GM12878 (cell line): Measurements from ENCODE around the gene ADAM15. TPM values are rescaled to one million over a fixed set of nuclear protein-coding genes. Genes with fewer than 3 reads are reported as not detected.

Experiments
- ATAC-seq: fragments of 200-7000 bp; cut with Tn5 transposase; 3 replicates; pipeline ENCODE4 v1.9.1; 2020; ENCODE audit warnings: mild to moderate bottlenecking, moderate library complexity
- BruUV-seq: library from RNA; stranded (reverse); fragments of 400-500 nt; replicated peaks from 2 replicates; lab custom pipeline; 2021; lab: Mats Ljungman, UMichigan
- CTCF ChIA-PET: fragments of 300-600 bp; sonication (Branson Sonifier 250); formaldehyde crosslinking; extraction: SDS; loops from one replicate; lab custom pipeline; 2021; ENCODE audit warnings: inconsistent platforms; lab: Yijun Ruan, JAX
- POLR2A ChIA-PET: fragments of 350-600 bp; formaldehyde crosslinking; extraction: SDS; loops from one replicate; lab custom pipeline; 2021; ENCODE audit warnings: inconsistent platforms; lab: Charles Lee
- RAD21 ChIA-PET: fragments of 300-600 bp; sonication (Branson Sonifier 250); formaldehyde crosslinking; loops from one replicate; lab custom pipeline; 2023; ENCODE audit warnings: antibody characterized with exemption; ENCODE audit not compliant: unreplicated experiment; lab: Charles Lee
- SMC1A ChIA-PET: fragments of 300-600 bp; sonication (Branson Sonifier 250); formaldehyde crosslinking; loops from one replicate; lab custom pipeline; 2023; ENCODE audit not compliant: unreplicated experiment, uncharacterized antibody; lab: Charles Lee
- DNase-seq: peaks from one replicate; pipeline ENCODE4 v3.0.0-alpha.2; 2011; ENCODE audit warnings: low read depth, low spot score
- FAIRE-seq: peaks from 3 replicates; lab custom pipeline; 2011; peaks lifted over from hg19 to GRCh38; lab: Jason Lieb, UNC
- H2AFZ ChIP-seq: 2 replicates; pipeline ENCODE4 v1.6.0; 2011; ENCODE audit warnings: low read depth, low read length, control low read depth; ENCODE audit not compliant: control insufficient read depth
- H3K27ac ChIP-seq: 2 replicates; pipeline ENCODE4 v1.5.1; 2011; ENCODE audit warnings: control low read depth; ENCODE audit not compliant: control insufficient read depth, insufficient read depth
- H3K27me3 ChIP-seq, 2 experiments: replicated peaks in 1 of 2; 2 replicates each; pipeline versions ENCODE4 v1.6.0 to v1.6.1; 2011; ENCODE audit warnings: low read length in 1 of 2; ENCODE audit not compliant: control insufficient read depth in 2 of 2, insufficient read depth in 2 of 2
- H3K36me3 ChIP-seq, 2 experiments: 2 replicates each; pipeline ENCODE4 v1.5.1; 2011; ENCODE audit warnings: low read length in 1 of 2; ENCODE audit not compliant: control insufficient read depth in 2 of 2, insufficient read depth in 2 of 2
- H3K4me1 ChIP-seq: 2 replicates; pipeline ENCODE4 v1.6.1; 2011; ENCODE audit warnings: mild to moderate bottlenecking, low read length, moderate library complexity, mixed read lengths; ENCODE audit not compliant: control insufficient read depth, insufficient read depth
- H3K4me2 ChIP-seq: 2 replicates; pipeline ENCODE4 v1.6.0; 2011; ENCODE audit warnings: control low read depth; ENCODE audit not compliant: control insufficient read depth, insufficient read depth
- H3K4me3 ChIP-seq: fragments of 200-600 bp; sonication (generic); 2 replicates; pipeline ENCODE4 v1.5.1; 2016
- H3K79me2 ChIP-seq: 2 replicates; pipeline ENCODE4 v1.6.0; 2011; ENCODE audit warnings: low read length; ENCODE audit not compliant: control insufficient read depth, insufficient read depth
- H3K9ac ChIP-seq: 2 replicates; pipeline ENCODE4 v1.8.0; 2011; ENCODE audit warnings: low read length, control low read depth, mixed read lengths; ENCODE audit not compliant: control insufficient read depth, insufficient read depth
- H3K9me3 ChIP-seq: replicated peaks from 3 replicates; pipeline ENCODE4 v1.5.1; 2011; ENCODE audit warnings: mild to moderate bottlenecking, low read length; ENCODE audit not compliant: control insufficient read depth, insufficient read depth
- H4K20me1 ChIP-seq: 2 replicates; pipeline ENCODE4 v1.6.0; 2011; ENCODE audit not compliant: control insufficient read depth, insufficient read depth
- BHLHE40 ChIP-seq, 2 experiments: fragments of 450-650 bp in 1 of 2; IDR thresholded peaks; 2 replicates each; pipeline ENCODE4 v1.6.1; 2011 to 2017; ENCODE audit warnings: low read depth in 2 of 2, borderline replicate concordance in 1 of 2, improper control_type of control experiment in 1 of 2, low read length in 1 of 2, mild to moderate bottlenecking in 1 of 2
- EGR1 ChIP-seq, 2 experiments: IDR thresholded peaks; 1 replicate in 1 of 2; 2 replicates in 1 of 2; pipeline ENCODE4 v1.6.1; 2011 to 2012; ENCODE audit warnings: low read depth in 2 of 2, low read length in 2 of 2, borderline replicate concordance in 1 of 2, mild to moderate bottlenecking in 1 of 2, moderate library complexity in 1 of 2
- IKZF1 ChIP-seq: fragments of 450-650 bp; conservative IDR thresholded peaks from 2 replicates; pipeline ENCODE4 v1.6.1; 2017; ENCODE audit warnings: antibody characterized with exemption, mild to moderate bottlenecking
- LARP7 ChIP-seq: fragments of 450-650 bp; IDR thresholded peaks from 2 replicates; pipeline ENCODE4 v1.6.1; 2017; ENCODE audit warnings: mild to moderate bottlenecking
- MAX ChIP-seq: IDR thresholded peaks from 2 replicates; pipeline ENCODE4 v1.6.1; 2012; ENCODE audit warnings: low read depth, low read length, improper control_type of control experiment
- MTA3 ChIP-seq: IDR thresholded peaks from 2 replicates; pipeline ENCODE4 v1.6.1; 2012; ENCODE audit warnings: low read length, inconsistent platforms, borderline replicate concordance
- MXI1 ChIP-seq: fragments of 150-350 bp; IDR thresholded peaks from 2 replicates; pipeline ENCODE4 v1.6.1; 2011; ENCODE audit warnings: low read depth, mild to moderate bottlenecking, inconsistent platforms, low read length, improper control_type of control experiment
- NRF1 ChIP-seq: conservative IDR thresholded peaks from 2 replicates; pipeline ENCODE4 v1.6.1; 2011; ENCODE audit warnings: mild to moderate bottlenecking, low read depth, low read length, improper control_type of control experiment
- ZNF24 ChIP-seq: fragments of 450-650 bp; IDR thresholded peaks from 2 replicates; pipeline ENCODE4 v1.6.1; 2017; ENCODE audit warnings: antibody characterized with exemption, mild to moderate bottlenecking
- WGBS: methylation state at CpG from one replicate; pipeline ENCODE4 v1.1.6; 2016; ENCODE audit warnings: low lambda C conversion rate; ENCODE audit not compliant: insufficient replicate concordance, insufficient coverage; ENCODE audit errors: missing lambda C conversion rate; 5-methylcytosine and 5-hydroxymethylcytosine counted together
- in situ Hi-C: fragments of 300-500 bp; cut with MboI; formaldehyde crosslinking; loops from 9 replicates; pipeline ENCODE4 v1.14.3; 2018; ENCODE audit warnings: mixed read lengths
- intact Hi-C: fragments of 100-400 bp; cut with micrococcal nuclease; formaldehyde crosslinking; loops from one replicate; pipeline ENCODE4 v1.14.2; 2022; ENCODE audit not compliant: unreplicated experiment
- polyA plus RNA-seq, 11 experiments: library from polyadenylated mRNA; depleted of rRNA in 4 of 11; unstranded in 6 of 11; stranded (reverse) in 5 of 11; fragments of >200 nt; fragmentation: Nextera tagmentation in 4 of 11; fragmentation: Illumina TruSeq in 1 of 11; extraction: Ambion mirVana in 4 of 11; extraction: Trizol in 1 of 11; gene quantifications; 1 replicate in 1 of 11; 2 replicates in 10 of 11; pipeline versions ENCODE4 v1.2.1 to v1.2.3, GENCODE V29; 2011 to 2016; ENCODE audit warnings: inconsistent platforms in 2 of 11, missing spikeins in 2 of 11, low read depth in 1 of 11
- total RNA-seq, 4 experiments: library from RNA; depleted of rRNA in 3 of 4; stranded (reverse); fragments of >200 nt in 3 of 4; fragmentation: Illumina TruSeq in 1 of 4; extraction: Trizol in 1 of 4; gene quantifications; 2 replicates each; pipeline versions ENCODE4 v1.2.1 to v1.2.3, GENCODE V29; 2013 to 2021

The ADAM15 gene
- total and polyA plus RNA-seq, 10 of the 15 experiments (the other 5 are each of a cell fraction or from before 2014, with no cell fraction given), result 0.29 to 38.8 (median 14.7) TPM

DNA sequence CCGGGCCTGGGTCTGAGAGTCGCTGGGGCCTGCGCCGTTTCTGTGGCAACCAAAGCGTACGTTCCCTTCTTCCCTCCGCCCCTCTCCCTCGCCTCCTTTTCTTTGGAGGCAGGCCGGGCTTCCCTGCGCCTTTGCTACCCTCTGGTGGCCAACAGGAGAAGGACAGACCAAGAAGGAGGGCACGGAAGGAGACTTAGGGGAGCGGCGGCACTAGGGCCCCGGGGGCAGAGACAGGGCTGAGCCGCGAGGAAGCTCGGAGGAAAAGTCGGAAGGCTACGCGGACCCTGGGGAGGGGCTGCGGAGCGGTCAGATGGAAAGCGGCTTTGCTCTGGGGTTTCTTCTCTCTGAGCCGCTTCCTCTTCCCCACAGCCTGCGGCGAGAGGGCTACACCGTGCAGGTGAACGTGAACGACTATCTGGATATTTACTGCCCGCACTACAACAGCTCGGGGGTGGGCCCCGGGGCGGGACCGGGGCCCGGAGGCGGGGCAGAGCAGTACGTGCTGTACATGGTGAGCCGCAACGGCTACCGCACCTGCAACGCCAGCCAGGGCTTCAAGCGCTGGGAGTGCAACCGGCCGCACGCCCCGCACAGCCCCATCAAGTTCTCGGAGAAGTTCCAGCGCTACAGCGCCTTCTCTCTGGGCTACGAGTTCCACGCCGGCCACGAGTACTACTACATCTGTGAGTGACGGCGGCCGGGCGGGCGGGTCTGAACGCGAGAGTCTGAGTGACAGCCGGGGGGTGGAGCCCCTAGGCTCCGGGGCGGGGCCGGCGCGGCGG lies 33.8 kb downstream of the ADAM15 start (continued):
- TF ChIP-seq NRF1, result no peak

DNA sequence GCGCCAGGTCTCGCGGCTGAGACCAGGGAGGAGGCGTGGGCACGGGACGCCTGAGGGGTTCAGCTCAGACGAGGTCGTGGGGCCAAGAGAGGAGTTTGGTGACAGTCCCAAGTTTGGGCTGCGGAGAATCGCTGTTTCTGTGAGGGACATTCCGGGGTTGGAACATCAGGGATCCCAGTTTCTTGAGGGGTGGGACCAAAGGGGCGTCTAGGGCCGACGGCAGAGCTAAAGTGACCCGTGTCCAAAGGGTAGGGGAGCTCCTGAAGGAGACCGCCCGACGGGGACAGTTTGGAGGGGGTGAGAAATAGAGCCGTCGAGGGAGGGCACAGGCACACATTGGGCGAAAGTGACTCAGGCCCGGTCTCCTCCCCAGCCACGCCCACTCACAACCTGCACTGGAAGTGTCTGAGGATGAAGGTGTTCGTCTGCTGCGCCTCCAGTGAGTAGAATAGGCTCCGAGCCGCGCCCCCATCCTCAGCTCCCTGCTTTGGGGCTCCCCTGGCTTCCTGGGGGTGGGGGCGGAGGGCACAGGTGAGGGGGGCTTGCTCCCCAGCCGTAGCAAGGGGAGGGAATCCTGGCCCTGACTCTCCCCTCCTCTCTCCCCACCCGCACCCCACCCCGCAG lies 34.5 kb downstream of the ADAM15 start:
- no peak for FAIRE-seq
- ChIA-PET SMC1A (interaction anchor here (0.6 to 2.9 kb wide), 16 partner anchors 10 to 416 kb away, joined by 3 to 17 read pairs (median 4); partner anchors contain the start of genes EFNA4 and KRTCAP2), CTCF (interaction anchor here (0.6 to 5.5 kb wide), 50 partner anchors 8 to 904 kb away, joined by 3 to 195 read pairs (median 5); partner anchors contain the start of genes ADAM15, CKS1B, EFNA4 and FLAD1), POLR2A (interaction anchor here (0.8 to 2.0 kb wide), 12 partner anchors 15 to 133 kb away, joined by 3 to 12 read pairs (median 4); partner anchors contain the start of genes ADAM15, CKS1B, DPM3 and EFNA4), RAD21 (interaction anchor here (0.6 to 3.0 kb wide), 31 partner anchors 10 to 606 kb away, joined by 3 to 63 read pairs (median 5); partner anchors contain the start of genes ADAM15, CKS1B, EFNA4 and FLAD1)
- Histone ChIP-seq H3K79me2 (no peaks in the 10 kb centered on the region), H3K4me2 (peak overlapping the region; percentile 79), H3K9me3 (no peaks in the 10 kb centered on the region), H3K9ac (no peak overlapping the region), H3K27ac (no peak overlapping the region), H3K36me3 (no peaks in the 10 kb centered on the region), H2AFZ (peak overlapping the region; percentile 97), H4K20me1 (no peaks in the 10 kb centered on the region), H3K4me3 (peak overlapping the region; percentile 72), H3K4me1 (peaks cover 30% of the 10 kb centered on the region), H3K27me3 (peaks cover 15 to 18% of the 10 kb centered on the region in 2 experiments)
- intact Hi-C loops, result loop anchor here (2.0 to 10.0 kb wide), 2 partner anchors 527 to 601 kb away; partner anchors contain the start of gene UBE2Q1
- in situ Hi-C loops, result no loop called here
- peak; percentile 54 for TF ChIP-seq IKZF1
- peak; percentile 9; the same call in 1 of the 2 replicates for TF ChIP-seq LARP7
- no peak for TF ChIP-seq ZNF24
- 0 out of 3 replicates have a peak, but pooled peaks of 1 of the 2 experiments have one; percentile 10 for TF ChIP-seq EGR1 (IDR thresholded peaks at IDR 0.05; ENCODE audit: borderline replicate concordance in 1 of 2, low read depth in 2 of 2, low read length in 2 of 2)
- TF ChIP-seq BHLHE40 (IDR thresholded peaks at IDR 0.05; ENCODE audit: borderline replicate concordance in 1 of 2, low read depth in 2 of 2, low read length in 1 of 2), result peak; percentile 68 to 87; a peak in 3 of 4 replicates
- peak; percentile 12; the same call in 1 of the 2 replicates for TF ChIP-seq MXI1
- peak; percentile 48; the same call in 1 of the 2 replicates for TF ChIP-seq MAX
- no peak for TF ChIP-seq MTA3
- no peak for DNase-seq
- WGBS, result 1% methylated on average over 29 of the region's 32 CpGs
- peak; percentile 38 for ATAC-seq
- no TSS peak for BruUV-seq
